Neural crest cell (in vitro differentiated cells): ENCODE results near the gene ADAMTS17. TPM values are rescaled to one million over a fixed set of nuclear protein-coding genes. Genes with fewer than 3 reads are reported as not detected.
A peak's percentile ranks its signal among the peaks of the same experiment; 100 is the strongest.

Experiments
- DNase-seq: peaks from one replicate; pipeline ENCODE4 v3.0.0; 2021; ENCODE audit warnings: low read depth, mixed read lengths, low spot score
- H3K27ac Mint-ChIP-seq: one replicate; pipeline ENCODE4 v1.8.0; 2021; ENCODE audit warnings: mild to moderate bottlenecking, mixed read lengths; ENCODE audit not compliant: unreplicated experiment
- H3K27me3 Mint-ChIP-seq: 2 replicates; pipeline ENCODE4 v1.8.0; 2021; ENCODE audit warnings: low read depth, mild to moderate bottlenecking, mixed read lengths
- H3K36me3 Mint-ChIP-seq: 2 replicates; pipeline ENCODE4 v1.8.0; 2021; ENCODE audit warnings: low read depth, mild to moderate bottlenecking, mixed read lengths
- H3K4me1 Mint-ChIP-seq: 2 replicates; pipeline ENCODE4 v1.8.0; 2021; ENCODE audit warnings: mixed read lengths
- H3K4me3 Mint-ChIP-seq: one replicate; pipeline ENCODE4 v1.8.0; 2021; ENCODE audit warnings: mild to moderate bottlenecking, mixed read lengths
- H3K9me3 Mint-ChIP-seq: 2 replicates; pipeline ENCODE4 v1.8.0; 2021; ENCODE audit warnings: mixed read lengths
- total RNA-seq: library from RNA; stranded (reverse); gene quantifications from 2 replicates; pipeline ENCODE4 v1.2.1, GENCODE V29; 2021
- TF ChIP-seq, protein P1 (sequence below): fragments of 200-600 bp; sonication (generic); conservative IDR thresholded peaks from 2 replicates; pipeline ENCODE4 v1.5.0; 2021; ENCODE audit warnings: antibody characterized with exemption, mild to moderate bottlenecking

Gene ADAMTS17
- total RNA-seq, 1 donor from 2014 or later, result 2.3 TPM

DNA sequence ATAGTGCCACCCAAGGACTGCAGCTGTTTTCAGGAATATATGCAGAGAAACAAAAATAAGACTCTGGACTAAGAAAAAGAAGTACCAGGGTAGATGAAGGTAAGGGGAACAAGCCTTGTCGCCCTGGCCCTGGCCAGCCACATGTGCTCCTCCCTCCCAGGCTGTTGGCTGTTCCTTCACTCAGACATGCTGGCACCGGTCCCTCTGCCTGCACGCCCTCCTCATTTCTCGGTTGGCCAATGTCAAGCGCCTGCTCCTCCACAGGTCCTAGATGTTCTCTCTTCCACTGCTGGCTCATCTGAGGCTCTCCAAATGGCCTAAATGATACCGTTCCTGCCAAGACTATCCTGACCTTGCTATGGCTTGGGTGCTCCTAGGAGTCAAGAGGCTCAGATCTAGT is 320.1 kb downstream of the ADAMTS17 start:
- DNase-seq, result no peak
- H3K36me3 Mint-ChIP-seq, result no peaks in the 10 kb centered on the region
- peaks cover 4% of the 10 kb centered on the region for H3K4me1 Mint-ChIP-seq
- peaks cover under 1% of the 10 kb centered on the region for H3K9me3 Mint-ChIP-seq
- no peaks in the 10 kb centered on the region for H3K27me3 Mint-ChIP-seq
- H3K27ac Mint-ChIP-seq, result no peak overlapping the region
- no peak overlapping the region for H3K4me3 Mint-ChIP-seq
- TF ChIP-seq, protein P1, sequence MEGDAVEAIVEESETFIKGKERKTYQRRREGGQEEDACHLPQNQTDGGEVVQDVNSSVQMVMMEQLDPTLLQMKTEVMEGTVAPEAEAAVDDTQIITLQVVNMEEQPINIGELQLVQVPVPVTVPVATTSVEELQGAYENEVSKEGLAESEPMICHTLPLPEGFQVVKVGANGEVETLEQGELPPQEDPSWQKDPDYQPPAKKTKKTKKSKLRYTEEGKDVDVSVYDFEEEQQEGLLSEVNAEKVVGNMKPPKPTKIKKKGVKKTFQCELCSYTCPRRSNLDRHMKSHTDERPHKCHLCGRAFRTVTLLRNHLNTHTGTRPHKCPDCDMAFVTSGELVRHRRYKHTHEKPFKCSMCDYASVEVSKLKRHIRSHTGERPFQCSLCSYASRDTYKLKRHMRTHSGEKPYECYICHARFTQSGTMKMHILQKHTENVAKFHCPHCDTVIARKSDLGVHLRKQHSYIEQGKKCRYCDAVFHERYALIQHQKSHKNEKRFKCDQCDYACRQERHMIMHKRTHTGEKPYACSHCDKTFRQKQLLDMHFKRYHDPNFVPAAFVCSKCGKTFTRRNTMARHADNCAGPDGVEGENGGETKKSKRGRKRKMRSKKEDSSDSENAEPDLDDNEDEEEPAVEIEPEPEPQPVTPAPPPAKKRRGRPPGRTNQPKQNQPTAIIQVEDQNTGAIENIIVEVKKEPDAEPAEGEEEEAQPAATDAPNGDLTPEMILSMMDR, result no peak

DNA sequence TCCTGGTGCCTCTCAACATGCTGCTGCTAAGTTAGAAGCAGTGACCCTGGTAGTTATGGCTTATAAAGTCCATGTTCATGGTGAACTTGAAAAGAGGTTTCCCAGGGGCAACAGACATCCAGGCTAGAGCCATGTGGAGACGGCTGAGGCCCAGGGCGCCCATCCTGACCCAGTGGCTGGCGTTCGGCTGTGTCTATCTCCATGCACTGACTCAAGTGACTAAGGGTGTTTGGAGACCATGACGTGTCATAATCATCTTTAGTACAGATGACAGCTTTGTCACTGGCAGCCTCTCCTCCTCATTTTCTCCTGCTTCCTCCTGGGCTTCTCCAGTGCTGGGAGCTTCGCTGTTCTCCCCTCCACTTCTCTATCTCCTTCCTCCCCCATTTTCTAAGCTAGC is 321.2 kb downstream of the ADAMTS17 start:
- TF ChIP-seq, protein P1, result no peak
- Mint-ChIP-seq H3K4me3 (no peak overlapping the region), H3K27me3 (no peaks in the 10 kb centered on the region), H3K9me3 (no peaks in the 10 kb centered on the region), H3K27ac (no peak overlapping the region), H3K36me3 (no peaks in the 10 kb centered on the region), H3K4me1 (peaks cover 4% of the 10 kb centered on the region)
- DNase-seq, result no peak

DNA sequence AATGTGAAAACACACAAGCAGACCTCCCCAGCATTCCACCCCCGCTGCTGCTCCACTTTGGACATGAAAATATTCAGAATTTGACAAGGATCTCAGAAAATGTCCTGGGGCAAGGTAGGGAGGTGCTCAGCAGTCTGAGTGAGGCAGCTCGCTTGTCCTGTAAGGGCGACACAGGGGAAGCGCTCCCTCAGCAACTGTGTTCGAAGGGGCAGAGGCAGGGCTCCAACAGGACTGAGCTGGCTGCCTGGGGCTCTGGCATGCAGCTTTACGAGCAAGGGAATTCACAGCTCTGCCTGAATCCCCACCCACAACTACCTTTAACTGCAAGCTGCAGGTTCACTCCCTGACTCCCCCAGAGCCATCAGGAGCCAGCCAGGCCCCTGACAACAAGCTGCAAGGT is 321.6 kb downstream of the ADAMTS17 start:
- no peaks in the 10 kb centered on the region for H3K36me3 Mint-ChIP-seq
- TF ChIP-seq, protein P1, result no peak
- no peak for DNase-seq
- H3K27me3 Mint-ChIP-seq, result no peaks in the 10 kb centered on the region
- no peak overlapping the region for H3K4me3 Mint-ChIP-seq
- H3K9me3 Mint-ChIP-seq, result no peaks in the 10 kb centered on the region
- peaks cover 4% of the 10 kb centered on the region for H3K4me1 Mint-ChIP-seq
- H3K27ac Mint-ChIP-seq, result no peak overlapping the region

DNA sequence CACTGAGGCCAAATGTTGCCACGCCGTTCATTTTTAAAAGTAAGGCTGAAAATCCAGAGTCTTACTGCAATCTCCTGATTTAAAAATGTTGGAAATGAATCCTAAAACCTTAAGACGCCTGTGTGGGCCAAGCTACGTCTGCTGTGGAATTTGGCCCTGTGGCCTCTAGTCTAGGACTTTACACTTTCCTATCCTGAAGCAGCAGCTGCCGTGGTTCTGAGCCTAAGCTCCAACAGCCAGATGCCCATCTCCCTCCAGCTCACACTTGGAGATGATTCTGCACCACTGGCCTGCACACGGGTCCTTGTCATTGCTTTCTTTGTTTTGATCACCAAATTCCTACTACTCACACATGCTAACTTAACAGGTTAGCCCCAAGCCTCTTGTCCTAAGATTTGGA is 322.2 kb downstream of the ADAMTS17 start:
- H3K36me3 Mint-ChIP-seq, result no peaks in the 10 kb centered on the region
- H3K4me3 Mint-ChIP-seq, result no peak overlapping the region
- TF ChIP-seq, protein P1, result no peak
- H3K27ac Mint-ChIP-seq, result no peak overlapping the region
- no peaks in the 10 kb centered on the region for H3K9me3 Mint-ChIP-seq
- H3K27me3 Mint-ChIP-seq, result no peaks in the 10 kb centered on the region
- H3K4me1 Mint-ChIP-seq, result peaks cover 4% of the 10 kb centered on the region
- DNase-seq, result no peak

DNA sequence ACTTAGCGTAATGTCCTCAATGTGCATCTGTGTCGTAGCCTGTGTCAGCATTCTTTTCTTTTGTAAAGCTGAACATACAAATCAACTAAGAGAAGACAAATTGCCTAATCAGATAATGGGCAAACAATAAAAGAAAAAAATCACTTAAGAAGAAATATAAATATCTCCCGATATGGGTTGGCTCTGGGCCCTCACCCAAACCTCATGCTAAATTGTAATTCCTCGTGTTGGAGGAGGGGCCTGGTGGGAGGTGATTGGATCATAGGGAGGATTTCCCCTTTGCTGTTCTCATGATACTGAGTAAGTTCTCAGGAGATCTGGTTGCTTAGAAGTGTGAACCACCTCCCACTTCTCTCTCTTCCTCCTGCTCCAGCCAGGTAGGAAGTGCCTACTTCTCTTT is 323.6 kb downstream of the ADAMTS17 start:
- H3K4me3 Mint-ChIP-seq, result no peak overlapping the region
- no peaks in the 10 kb centered on the region for H3K27me3 Mint-ChIP-seq
- no peak for DNase-seq
- H3K27ac Mint-ChIP-seq, result peak overlapping the region; percentile 9
- H3K9me3 Mint-ChIP-seq, result no peaks in the 10 kb centered on the region
- H3K36me3 Mint-ChIP-seq, result no peaks in the 10 kb centered on the region
- TF ChIP-seq, protein P1, result no peak
- peaks cover 4% of the 10 kb centered on the region for H3K4me1 Mint-ChIP-seq

DNA sequence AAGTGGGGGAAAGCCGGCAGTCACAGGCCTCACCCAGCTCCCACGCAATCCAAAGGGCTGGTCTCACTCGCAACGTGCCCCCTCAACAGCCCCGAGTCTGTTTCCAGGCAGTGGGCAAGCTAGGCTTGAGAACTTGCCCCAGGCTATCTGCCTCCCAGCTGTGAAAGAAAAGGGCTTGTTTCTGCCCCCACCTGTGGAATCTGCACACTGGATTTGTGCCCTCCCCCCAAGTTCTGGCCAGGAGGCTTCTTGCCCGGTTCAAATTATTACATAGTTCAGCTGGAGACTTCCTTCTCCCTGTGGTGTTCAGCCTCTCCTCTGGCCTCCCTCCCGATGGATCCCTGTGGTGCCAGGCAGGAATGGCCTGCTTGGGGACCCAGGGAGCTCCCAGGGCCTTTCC is 324.6 kb downstream of the ADAMTS17 start:
- Mint-ChIP-seq H3K4me3 (no peak overlapping the region), H3K9me3 (no peaks in the 10 kb centered on the region), H3K27ac (no peak overlapping the region), H3K36me3 (no peaks in the 10 kb centered on the region), H3K4me1 (peaks cover 4% of the 10 kb centered on the region), H3K27me3 (no peaks in the 10 kb centered on the region)
- TF ChIP-seq, protein P1, result no peak
- no peak for DNase-seq
